Sigmoid colon (tissue), 4 donors: ENCODE measurements around the gene KIAA1549.

ENCODE experiments used
- CTCF ChIP-seq, 4 experiments: fragments of 450-650 bp in 3 of 4; fragments of 200-600 bp in 1 of 4; IDR thresholded peaks; one replicate each; pipeline ENCODE4 v1.5.1; 2016 to 2019; ENCODE audit warnings: antibody characterized with exemption in 4 of 4, mild to moderate bottlenecking in 3 of 4, moderate library complexity in 2 of 4
- EP300 ChIP-seq, 4 donors: sonication (generic); formaldehyde crosslinking; IDR thresholded peaks; one replicate each; pipeline ENCODE4 v1.6.1; 2017; ENCODE audit warnings: antibody characterized with exemption in 4 of 4
- POLR2A ChIP-seq, 2 donors: fragments of 450-650 bp; IDR thresholded peaks; one replicate each; pipeline ENCODE4 v1.6.1; 2016; ENCODE audit warnings: antibody characterized with exemption in 2 of 2, mild to moderate bottlenecking in 2 of 2, moderate library complexity in 2 of 2
- POLR2AphosphoS5 ChIP-seq, 4 donors: sonication (generic); formaldehyde crosslinking; IDR thresholded peaks; one replicate each; pipeline ENCODE4 v1.6.1; 2017; ENCODE audit warnings: antibody characterized with exemption in 4 of 4

- TF ChIP-seq CTCF (IDR thresholded peaks at IDR 0.05) = no peak
- TF ChIP-seq POLR2A (IDR thresholded peaks at IDR 0.05) = no peak
- TF ChIP-seq POLR2AphosphoS5 (IDR thresholded peaks at IDR 0.05) = no peak
- TF ChIP-seq EP300 (IDR thresholded peaks at IDR 0.05) = no peak
Measured at GRCh38 chr7:138849701-138850100, 131.5 kb downstream of the KIAA1549 start.
